Effector memory CD4-positive, alpha-beta T cell (primary cell): ENCODE results near the gene SOBP.

Source experiments
- DNase-seq, 3 donors: peaks; one replicate each; pipeline ENCODE4 v3.0.0-alpha.2; 2020
- H3K27ac ChIP-seq: 2 replicates; pipeline ENCODE4 v1.7.0; 2013; ENCODE audit warnings: mild to moderate bottlenecking, low read length, moderate library complexity; ENCODE audit not compliant: insufficient read depth, poor library complexity, severe bottlenecking
- H3K27me3 ChIP-seq: replicated peaks from 2 replicates; pipeline ENCODE4 v1.7.0; 2013; ENCODE audit warnings: mild to moderate bottlenecking, low read length; ENCODE audit not compliant: insufficient read depth, control insufficient read depth, poor library complexity, severe bottlenecking
- H3K36me3 ChIP-seq: 2 replicates; pipeline ENCODE4 v1.7.0; 2013; ENCODE audit warnings: mild to moderate bottlenecking, low read length, moderate library complexity; ENCODE audit not compliant: control insufficient read depth, insufficient read depth
- H3K4me1 ChIP-seq: 2 replicates; pipeline ENCODE4 v1.7.0; 2013; ENCODE audit warnings: low read length, mild to moderate bottlenecking; ENCODE audit not compliant: control insufficient read depth, insufficient read depth, poor library complexity, severe bottlenecking
- H3K4me3 ChIP-seq: 2 replicates; pipeline ENCODE4 v1.7.0; 2013; ENCODE audit warnings: low read length, low read depth, mild to moderate bottlenecking; ENCODE audit not compliant: insufficient read depth, poor library complexity, severe bottlenecking
- H3K9me3 ChIP-seq: 2 replicates; pipeline ENCODE4 v1.7.0; 2013; ENCODE audit warnings: mild to moderate bottlenecking, low read length, moderate library complexity; ENCODE audit not compliant: control insufficient read depth

Gene SOBP

DNA sequence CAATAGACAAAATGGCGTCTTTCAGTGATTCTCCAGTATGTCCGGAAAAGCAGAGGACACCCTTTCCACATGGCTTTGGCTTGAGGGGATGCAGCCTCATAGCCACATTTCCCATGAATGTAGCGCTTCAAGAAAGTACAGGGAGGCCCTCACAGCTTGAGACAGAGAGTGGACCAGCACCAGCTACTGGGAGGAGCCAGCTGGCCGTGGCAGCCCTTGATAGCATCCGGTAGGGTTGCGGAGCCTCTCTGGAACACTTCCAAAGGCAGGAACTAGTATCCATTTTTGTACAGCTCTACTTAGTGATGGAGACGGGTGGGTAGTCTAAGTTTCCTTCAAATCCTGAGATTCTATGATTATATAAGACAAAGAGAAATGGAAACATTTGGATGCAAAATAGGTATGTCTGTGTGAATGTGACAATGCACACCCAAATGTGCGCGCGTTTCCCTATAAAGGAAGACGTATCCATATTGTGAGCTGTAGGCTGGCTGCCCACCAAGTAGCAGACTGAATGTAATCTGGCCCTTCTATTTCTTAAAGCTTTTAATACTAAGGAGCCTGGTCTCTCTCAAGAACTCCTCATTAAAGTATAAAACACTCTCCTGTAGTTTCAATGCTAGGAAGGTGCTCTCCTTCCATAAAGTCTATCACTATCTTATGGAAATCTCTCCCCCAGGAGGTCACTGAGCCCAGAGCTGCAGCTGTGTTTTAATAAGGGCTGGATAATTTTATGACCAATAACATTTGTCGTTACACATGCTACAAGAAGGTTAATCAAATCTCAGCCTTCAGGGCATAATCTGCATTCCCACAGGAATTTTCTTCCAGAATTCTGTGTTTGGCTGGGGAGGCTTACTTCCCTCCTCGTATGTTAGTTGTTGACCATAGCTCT, 74.0 kb downstream of the SOBP start:
- H3K27me3 ChIP-seq, result no peaks in the 10 kb centered on the region
- no peak overlapping the region for H3K27ac ChIP-seq
- H3K9me3 ChIP-seq, result no peaks in the 10 kb centered on the region
- H3K36me3 ChIP-seq, result no peaks in the 10 kb centered on the region
- H3K4me1 ChIP-seq, result no peaks in the 10 kb centered on the region
- no peak for DNase-seq
- H3K4me3 ChIP-seq, result no peak overlapping the region

DNA sequence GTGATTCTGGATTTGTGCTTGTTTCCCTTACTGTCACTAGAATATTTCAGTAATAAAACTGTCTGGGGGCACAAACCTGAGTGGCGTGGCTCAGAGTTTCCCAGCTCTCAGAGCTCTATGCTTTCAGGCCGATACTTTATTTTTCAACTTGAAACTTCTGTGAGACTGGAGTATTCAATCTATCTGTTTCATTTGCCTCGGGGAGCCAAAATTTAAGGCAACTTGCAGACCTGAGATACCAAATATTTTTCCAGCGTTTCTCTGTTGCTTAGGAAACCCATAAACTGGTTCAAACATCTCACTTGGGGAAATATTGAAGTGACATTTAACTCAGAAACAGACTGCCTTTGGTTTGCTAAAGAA, 74.7 kb downstream of the SOBP start:
- Histone ChIP-seq H3K4me3 (no peak overlapping the region), H3K36me3 (no peaks in the 10 kb centered on the region), H3K9me3 (no peaks in the 10 kb centered on the region), H3K27me3 (no peaks in the 10 kb centered on the region), H3K27ac (no peak overlapping the region), H3K4me1 (no peaks in the 10 kb centered on the region)
- no peak for DNase-seq

DNA sequence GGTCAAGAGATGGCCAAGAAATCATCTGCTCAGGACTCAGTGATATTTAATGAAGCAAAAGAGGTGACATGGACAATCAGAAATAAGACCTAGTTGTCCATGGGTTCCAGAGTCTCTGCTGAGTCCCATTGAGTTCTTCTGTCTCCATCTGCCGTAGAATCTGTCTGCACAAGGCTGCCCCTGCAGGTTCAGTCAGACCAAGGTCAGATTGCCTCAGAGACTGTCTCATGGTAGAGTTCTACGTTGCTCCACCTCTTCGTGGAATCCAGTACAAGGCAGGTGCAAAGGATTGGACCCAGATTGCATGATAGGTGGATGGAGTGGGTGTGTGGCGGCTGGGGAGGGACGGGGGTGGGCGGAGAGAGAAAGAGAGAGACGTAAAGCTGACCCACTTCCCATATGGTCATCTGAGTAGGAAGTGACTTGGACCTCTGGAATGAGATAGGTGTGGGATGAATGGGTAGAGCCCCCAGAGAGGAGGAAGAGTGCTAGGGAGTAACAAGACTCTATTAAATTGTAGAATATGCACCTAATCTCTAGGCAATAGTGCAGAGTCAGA, 75.3 kb downstream of the SOBP start:
- Histone ChIP-seq H3K27me3 (no peaks in the 10 kb centered on the region), H3K27ac (no peak overlapping the region), H3K4me1 (no peaks in the 10 kb centered on the region), H3K36me3 (no peaks in the 10 kb centered on the region), H3K9me3 (no peaks in the 10 kb centered on the region), H3K4me3 (no peak overlapping the region)
- DNase-seq, result no peak

DNA sequence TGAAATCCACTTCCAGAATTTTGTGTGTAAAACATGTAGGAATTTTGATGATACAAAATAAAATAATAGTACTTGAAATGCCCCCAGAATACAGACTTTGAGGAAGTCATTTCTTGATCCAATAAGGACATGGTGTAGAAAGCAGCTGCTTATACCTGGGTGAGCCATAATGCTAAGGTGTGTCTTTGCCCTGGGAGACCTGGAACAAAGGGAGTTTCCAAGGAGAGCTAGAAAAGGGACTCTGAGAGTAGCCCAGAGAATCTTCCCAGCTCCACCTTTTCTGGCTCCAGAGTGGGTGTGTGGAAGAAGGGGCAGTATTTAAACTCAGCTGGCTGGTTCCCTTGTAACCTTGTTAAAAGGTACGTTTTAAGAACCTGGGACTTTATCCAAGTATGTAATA, 77.7 kb downstream of the SOBP start:
- Histone ChIP-seq H3K27me3 (no peaks in the 10 kb centered on the region), H3K9me3 (no peaks in the 10 kb centered on the region), H3K36me3 (no peaks in the 10 kb centered on the region), H3K4me3 (no peak overlapping the region), H3K4me1 (no peaks in the 10 kb centered on the region), H3K27ac (no peak overlapping the region)
- no peak for DNase-seq

DNA sequence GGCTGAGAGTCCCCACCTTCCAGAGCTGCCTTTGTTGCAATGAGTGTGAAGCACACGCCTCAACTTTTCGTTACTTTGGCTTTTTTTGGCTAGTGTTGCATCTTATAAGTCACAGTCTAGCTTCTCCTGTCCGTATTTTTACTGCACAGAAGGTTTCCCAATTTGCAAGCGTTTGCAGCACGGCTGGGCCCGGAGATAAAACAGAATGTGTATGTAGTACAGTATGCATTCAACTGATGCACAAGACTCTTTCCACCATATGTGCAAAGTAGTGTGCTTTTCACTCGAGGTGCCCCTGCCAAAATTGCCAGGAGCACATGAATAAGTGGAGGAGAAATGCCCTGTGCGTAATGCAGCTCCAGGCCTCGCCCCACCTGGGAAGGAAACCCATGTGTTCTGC, 79.6 kb downstream of the SOBP start:
- no peak for DNase-seq
- no peaks in the 10 kb centered on the region for H3K9me3 ChIP-seq
- H3K27me3 ChIP-seq, result no peaks in the 10 kb centered on the region
- H3K36me3 ChIP-seq, result no peaks in the 10 kb centered on the region
- no peaks in the 10 kb centered on the region for H3K4me1 ChIP-seq
- H3K4me3 ChIP-seq, result no peak overlapping the region
- no peak overlapping the region for H3K27ac ChIP-seq

DNA sequence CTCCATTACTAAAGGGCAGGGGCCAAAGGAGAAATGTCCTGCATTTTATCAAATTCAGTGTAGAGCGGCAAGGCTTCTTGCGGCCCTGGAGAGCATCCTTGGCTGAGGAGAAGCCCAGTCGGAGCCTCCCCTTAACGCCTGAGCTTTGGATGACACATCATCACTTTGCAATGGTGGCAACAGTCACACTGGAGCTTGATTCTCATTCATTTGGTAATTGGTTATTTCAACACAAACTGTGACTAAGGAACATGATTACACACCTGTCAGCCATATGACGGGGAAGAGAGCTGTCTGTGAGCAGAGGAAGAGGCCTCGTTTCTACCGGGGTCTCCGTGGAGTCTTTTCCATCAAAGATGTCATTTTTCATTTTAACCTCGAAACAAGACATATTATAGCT, 81.4 kb downstream of the SOBP start:
- H3K27ac ChIP-seq, result no peak overlapping the region
- H3K4me1 ChIP-seq, result no peaks in the 10 kb centered on the region

DNA sequence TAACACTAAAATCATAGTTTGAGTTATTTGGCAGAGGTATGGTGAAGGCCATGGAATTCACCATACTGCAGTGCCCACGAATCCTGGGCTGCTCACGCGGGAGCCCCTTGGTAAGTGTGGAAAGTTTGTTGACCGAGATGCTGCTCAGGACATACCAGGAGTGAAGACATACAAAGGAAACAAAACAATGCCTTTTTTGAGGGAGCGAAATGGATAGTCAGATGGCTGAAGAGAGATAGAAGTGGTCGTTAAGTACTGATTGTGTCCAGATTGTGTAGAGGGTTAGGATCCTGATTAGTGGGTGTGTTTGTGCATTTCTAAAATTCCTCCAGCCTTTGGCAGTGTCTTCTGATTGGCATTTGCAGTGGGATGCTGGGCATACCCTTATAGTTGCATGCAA, 83.0 kb downstream of the SOBP start:
- Histone ChIP-seq H3K27ac (no peak overlapping the region), H3K4me3 (no peak overlapping the region), H3K4me1 (no peaks in the 10 kb centered on the region), H3K36me3 (no peaks in the 10 kb centered on the region), H3K27me3 (no peaks in the 10 kb centered on the region), H3K9me3 (no peaks in the 10 kb centered on the region)
- no peak for DNase-seq

More for the DNA sequence above, 81.4 kb downstream of the SOBP start:
- Histone ChIP-seq H3K4me3 (no peak overlapping the region), H3K36me3 (no peaks in the 10 kb centered on the region), H3K9me3 (no peaks in the 10 kb centered on the region), H3K27me3 (no peaks in the 10 kb centered on the region)
- no peak for DNase-seq

DNA sequence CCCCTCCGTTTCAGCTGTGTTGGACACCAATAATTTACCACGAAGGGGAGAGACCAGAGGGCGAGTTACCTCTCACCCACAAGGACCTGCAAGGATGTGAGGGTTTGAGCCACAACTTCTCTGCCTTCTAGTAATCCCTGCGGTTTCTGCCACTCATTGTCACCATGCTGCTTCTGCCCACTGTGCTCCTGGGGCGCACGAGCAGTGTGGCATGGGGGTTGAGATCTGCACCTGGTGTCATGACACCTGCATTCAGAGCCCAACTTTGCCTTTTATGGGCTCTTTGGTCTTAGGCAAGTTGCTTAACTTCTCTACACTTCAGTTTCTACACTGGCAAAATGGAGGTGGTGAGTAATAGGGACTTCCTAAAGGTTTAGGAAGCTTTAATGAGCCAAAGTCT, 84.9 kb downstream of the SOBP start:
- DNase-seq, result no peak
- Histone ChIP-seq H3K4me1 (no peaks in the 10 kb centered on the region), H3K9me3 (no peaks in the 10 kb centered on the region), H3K36me3 (no peaks in the 10 kb centered on the region), H3K27me3 (no peaks in the 10 kb centered on the region), H3K4me3 (no peak overlapping the region), H3K27ac (no peak overlapping the region)

DNA sequence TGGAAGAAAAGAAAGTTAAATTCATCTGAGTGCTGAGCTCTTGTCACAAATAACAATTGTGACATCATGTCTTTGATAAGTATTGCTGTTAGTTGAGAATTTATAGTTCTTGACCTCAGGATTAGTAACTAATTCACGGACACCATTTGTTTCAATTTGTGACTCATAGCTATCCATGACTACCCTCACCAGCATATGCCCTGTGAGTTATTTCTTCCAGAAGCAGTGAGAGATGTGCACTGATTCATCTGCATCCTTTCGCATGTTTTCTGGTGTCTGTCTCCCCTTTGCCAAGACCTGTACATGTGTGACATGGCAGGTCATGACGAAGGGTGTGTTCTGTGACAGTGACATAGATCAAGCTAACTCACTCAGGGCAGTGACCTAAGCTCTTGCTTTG, 86.9 kb downstream of the SOBP start:
- H3K27me3 ChIP-seq, result no peaks in the 10 kb centered on the region
- no peak overlapping the region for H3K27ac ChIP-seq
- H3K36me3 ChIP-seq, result no peaks in the 10 kb centered on the region
- no peaks in the 10 kb centered on the region for H3K9me3 ChIP-seq
- no peak for DNase-seq
- no peak overlapping the region for H3K4me3 ChIP-seq
- no peaks in the 10 kb centered on the region for H3K4me1 ChIP-seq

DNA sequence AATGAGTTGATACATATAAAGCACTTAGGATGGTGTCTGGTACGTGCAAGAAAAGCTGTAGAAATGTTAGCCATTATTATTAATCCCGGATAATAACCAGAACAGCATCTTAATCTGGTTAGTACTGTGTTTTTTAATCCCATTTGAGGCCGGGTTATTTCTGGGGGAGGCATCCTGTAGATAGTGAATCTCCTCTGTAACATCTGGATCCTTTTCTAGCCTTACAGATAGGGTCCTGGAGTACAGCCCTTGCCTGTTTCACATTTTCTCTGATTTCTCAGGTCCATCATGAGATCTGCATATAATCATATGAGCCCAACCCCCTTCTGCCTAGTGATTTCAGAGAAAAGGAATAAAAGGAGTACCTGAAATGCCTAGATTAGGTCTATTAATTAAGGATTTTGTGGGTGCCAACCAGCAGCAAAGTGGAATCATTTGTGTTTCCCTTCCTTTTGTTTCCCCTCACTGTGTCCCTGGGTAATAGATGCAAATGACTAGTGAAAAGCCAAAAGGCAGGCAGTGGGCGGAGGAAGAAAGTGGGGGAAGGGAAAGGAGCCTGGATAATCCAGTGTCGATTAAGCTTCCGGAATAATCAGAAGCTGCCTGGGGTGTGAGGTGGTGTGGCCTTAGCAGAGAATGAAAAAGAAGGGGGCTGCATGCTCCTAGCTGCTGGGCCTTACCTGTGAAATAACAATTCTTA, 88.9 kb downstream of the SOBP start:
- Histone ChIP-seq H3K36me3 (no peaks in the 10 kb centered on the region), H3K4me3 (no peak overlapping the region), H3K27me3 (no peaks in the 10 kb centered on the region), H3K27ac (no peak overlapping the region), H3K9me3 (no peaks in the 10 kb centered on the region), H3K4me1 (no peaks in the 10 kb centered on the region)
- no peak for DNase-seq
